HG02588 (cell line): ENCODE results near the gene FOXK2.

ENCODE experiments used
- ATAC-seq: cut with Tn5 transposase; IDR thresholded peaks from one replicate; pipeline ENCODE4 v1.9.1; 2021; ENCODE audit warnings: mild to moderate bottlenecking, moderate library complexity; ENCODE audit not compliant: unreplicated experiment

The FOXK2 gene

GRCh38 chr17:82632451-82632850 lies 112.9 kb downstream of the FOXK2 start:
- no peak for ATAC-seq

DNA sequence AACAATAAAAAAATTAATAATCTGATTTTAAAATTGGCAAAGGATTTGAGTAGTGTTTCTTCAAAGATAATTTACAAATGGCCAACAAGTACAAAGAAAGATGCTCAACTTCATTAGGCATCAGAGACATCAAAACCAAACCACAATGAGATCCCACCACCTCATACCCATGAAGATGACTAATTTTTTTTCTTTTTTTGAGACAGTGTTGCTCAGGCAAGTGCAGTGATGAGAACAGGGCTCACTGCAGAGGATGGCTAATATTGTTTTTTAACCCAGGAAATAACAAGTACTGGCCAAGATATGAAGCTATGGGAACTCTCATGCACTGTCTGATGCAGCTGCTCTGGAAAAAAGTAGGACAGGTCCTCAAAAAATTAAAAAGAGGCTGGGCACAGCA lies 113.8 kb downstream of the FOXK2 start:
- ATAC-seq = no peak

- ATAC-seq = no peak
These were observed 117.4 kb downstream of the FOXK2 start for GRCh38 chr17:82636626-82637598.

DNA sequence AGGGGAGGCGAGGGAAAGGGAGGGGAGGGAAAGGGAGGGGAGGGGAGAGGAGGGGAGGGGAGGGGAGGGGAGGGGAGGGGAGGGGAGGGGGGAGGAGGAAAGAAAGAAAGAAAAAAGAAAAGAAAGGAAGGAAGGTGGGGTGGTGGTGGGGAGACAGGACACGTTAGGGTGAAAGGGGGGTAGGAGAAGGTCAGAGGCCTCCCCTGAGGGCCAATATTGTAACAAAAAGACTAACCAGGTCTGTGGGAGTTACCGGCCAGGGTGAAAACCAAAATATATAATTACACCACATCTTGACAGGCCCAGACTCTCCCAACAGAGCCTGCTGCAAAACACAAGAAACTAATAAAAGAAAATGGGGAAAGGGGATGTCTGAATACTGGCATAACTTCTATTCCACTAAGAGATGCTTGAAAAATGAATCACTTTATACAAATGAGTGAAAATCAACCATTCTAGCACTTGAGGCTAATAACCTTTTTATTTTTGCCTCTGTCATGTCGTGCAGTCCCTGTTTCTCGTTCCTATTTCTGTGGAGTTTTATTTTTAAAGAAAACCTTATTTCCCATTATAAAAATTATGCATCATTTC lies 118.7 kb downstream of the FOXK2 start:
- no peak for ATAC-seq

DNA sequence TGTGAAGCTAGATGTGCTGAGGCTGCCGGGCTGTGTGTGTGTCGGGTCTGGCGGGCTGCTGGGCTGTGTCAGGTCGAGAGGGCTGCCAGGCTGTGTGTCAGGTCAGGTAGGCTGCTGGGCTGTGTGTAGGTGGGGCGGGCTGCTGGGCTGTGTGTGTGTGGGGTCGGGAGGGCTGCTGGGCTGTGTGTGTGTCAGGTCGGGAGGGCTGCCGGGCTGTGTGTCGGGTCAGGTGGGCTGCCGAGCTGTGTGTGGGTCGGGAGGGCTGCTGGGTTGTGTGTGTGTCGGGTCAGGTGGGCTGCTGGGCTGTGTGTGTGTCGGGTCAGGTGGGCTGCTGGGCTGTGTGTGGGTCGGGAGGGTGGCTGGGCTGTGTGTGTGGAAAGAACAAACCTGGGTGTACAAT lies 120.1 kb downstream of the FOXK2 start:
- no peak for ATAC-seq

DNA sequence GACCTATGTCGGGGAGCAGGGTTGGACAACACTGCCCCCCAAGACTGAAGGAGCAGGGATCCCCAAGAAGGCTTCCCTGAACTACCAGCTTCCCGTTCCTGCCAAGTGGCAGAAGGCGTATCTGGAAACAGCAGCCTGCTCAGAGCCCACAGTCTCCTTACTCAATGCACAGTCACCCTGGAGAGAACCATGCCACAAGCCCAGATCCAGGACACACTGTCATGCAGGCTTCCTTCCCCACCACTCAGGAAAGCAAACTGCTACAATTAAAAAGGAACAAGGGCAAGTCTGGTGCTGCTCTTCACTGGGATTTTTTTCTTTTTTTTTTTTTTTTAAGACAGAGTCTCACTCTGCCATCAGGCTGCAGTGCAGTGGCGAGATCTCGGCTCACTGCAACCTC lies 120.5 kb downstream of the FOXK2 start:
- ATAC-seq = no peak

- no peak for ATAC-seq
These were observed 122.5 kb downstream of the FOXK2 start for GRCh38 chr17:82642022-82642421.

- ATAC-seq = no peak
These were observed 124.6 kb downstream of the FOXK2 start for GRCh38 chr17:82644148-82644547.

- ATAC-seq = no peak
These were observed 126.0 kb downstream of the FOXK2 start for GRCh38 chr17:82645516-82645915.

DNA sequence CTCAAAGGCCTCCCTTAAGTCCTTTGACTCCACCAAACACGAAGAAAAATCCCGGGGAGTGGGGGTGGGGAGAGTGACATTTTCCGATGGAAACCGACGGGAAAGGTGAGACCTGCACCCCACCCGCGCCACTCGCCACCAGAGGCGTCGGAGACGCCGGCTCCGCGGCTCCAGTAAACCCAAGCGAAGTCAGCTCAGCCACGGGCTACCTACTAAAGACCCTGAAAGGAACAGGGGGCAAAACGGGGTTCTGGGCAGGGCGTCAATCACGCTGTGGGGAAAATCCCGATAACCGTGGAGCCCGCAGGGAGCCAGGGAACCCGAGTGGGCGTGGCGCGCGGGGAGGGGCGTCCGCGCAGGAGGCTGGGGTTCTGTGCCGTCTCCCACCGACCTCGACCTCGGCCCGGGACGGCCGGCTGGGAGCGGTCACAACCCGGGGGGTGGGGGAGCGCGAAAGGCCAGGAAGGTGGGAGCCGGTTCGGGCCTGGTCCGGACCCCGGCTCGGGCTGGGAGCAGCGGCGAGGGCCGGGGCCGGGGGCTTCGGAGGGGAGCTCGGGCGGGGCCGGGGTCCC lies 128.1 kb downstream of the FOXK2 start:
- peak; percentile 28 for ATAC-seq

DNA sequence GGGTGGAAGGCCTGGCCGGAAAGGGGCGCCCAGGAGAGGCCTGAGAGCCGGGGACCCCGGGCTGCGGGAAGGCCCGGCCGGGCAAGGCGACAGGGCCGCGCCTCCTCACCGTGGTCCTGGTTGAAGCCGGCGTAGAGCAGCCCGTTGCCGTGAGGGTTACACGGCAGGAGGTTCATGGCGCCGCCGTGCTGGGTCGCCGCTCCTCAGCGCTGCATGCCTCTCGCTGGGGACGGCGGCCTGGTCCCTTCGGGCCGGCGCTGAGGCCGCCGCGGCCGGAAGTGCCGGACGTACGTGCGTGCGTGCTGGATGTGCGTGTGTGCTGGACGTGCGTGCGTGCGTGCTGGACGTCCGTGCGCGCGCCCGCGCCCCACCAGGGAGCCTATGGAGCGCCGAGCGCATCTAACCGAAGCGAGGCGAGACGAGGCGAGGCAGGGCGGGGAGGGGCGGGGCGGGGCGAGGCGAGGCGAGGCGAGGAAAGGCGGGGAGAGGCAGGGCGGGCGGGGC lies 128.7 kb downstream of the FOXK2 start, which contains the start of gene WDR45B:
TSS of gene WDR45B (minus strand) at position 280 of the 504 bp plus-strand sequence. CDS start at position 176, 104 bp downstream.
- peak; percentile 82 for ATAC-seq

DNA sequence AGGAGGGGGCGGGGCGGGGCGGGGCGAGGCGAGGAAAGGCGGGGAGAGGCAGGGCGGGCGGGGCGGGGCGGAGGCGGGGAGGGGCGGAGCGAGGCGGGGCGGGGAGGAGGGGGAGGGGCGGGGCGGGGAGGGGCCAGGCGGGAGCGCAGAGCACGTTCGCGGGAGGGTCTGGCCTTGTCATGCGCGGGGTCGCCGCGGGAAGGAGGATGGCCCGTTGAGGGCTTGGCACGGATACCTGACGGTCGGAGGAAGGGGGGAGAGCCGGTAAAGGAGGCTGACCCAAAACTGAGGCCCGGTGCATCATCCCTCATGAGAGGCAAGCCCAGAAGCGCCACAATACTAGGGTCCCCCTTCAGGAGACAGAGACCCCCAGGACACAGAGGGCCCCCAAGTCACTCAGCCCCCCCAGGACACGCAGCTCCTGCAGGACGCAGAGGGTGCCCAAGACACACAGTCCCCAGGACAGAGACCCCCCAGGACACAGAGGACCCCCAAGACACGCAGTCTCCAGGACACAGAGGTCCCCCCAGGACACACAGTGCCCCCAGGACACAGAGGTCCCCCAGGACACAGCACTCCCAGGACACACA lies 129.3 kb downstream of the FOXK2 start:
- ATAC-seq = no peak

GRCh38 chr17:82649501-82650261 lies 130.1 kb downstream of the FOXK2 start:
- no peak for ATAC-seq

DNA sequence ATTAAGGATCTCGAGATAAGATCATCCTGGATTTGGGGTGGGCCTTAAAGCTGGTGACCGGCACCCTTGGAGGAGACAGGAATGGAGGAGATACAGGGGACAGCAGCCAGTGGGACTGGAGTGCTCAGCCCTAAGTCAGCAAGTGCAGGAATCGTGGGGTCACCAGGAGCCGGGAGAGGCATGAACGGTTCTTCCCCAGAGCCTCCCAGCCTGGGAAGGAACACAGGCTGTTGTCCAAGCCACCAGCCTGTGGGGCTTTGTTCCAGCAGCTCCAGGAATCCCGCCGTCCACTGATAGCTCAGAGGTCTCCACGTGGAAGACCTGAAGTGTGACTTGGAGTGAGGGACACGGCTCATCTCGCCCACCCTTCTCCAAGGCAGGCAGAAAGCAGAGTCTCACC lies 131.2 kb downstream of the FOXK2 start:
- ATAC-seq = no peak

GRCh38 chr17:82653651-82654528 lies 134.4 kb downstream of the FOXK2 start:
- ATAC-seq = no peak
